HG03558 (cell line): ENCODE results near the gene OPRM1.
"Not testable (repeated sequence)": the region's sequence is repeated elsewhere in the genome, so short reads cannot be mapped to it uniquely, and the experiment has no call there.

Experiments
- ATAC-seq: cut with Tn5 transposase; IDR thresholded peaks from one replicate; pipeline ENCODE4 v1.9.1; 2021; ENCODE audit warnings: moderate number of reproducible peaks; ENCODE audit not compliant: unreplicated experiment; ENCODE audit errors: extremely low read depth

OPRM1 gene

GRCh38 chr6:154078596-154078995 is 39.6 kb downstream of the OPRM1 start:
- not testable (repeated sequence) for ATAC-seq

- ATAC-seq, result no peak
These were observed 41.6 kb downstream of the OPRM1 start for GRCh38 chr6:154080461-154081189.

- ATAC-seq, result no peak
These were observed 47.5 kb downstream of the OPRM1 start for GRCh38 chr6:154086510-154086909.

GRCh38 chr6:154092326-154092962 is 53.4 kb downstream of the OPRM1 start:
- ATAC-seq, result no peak

DNA sequence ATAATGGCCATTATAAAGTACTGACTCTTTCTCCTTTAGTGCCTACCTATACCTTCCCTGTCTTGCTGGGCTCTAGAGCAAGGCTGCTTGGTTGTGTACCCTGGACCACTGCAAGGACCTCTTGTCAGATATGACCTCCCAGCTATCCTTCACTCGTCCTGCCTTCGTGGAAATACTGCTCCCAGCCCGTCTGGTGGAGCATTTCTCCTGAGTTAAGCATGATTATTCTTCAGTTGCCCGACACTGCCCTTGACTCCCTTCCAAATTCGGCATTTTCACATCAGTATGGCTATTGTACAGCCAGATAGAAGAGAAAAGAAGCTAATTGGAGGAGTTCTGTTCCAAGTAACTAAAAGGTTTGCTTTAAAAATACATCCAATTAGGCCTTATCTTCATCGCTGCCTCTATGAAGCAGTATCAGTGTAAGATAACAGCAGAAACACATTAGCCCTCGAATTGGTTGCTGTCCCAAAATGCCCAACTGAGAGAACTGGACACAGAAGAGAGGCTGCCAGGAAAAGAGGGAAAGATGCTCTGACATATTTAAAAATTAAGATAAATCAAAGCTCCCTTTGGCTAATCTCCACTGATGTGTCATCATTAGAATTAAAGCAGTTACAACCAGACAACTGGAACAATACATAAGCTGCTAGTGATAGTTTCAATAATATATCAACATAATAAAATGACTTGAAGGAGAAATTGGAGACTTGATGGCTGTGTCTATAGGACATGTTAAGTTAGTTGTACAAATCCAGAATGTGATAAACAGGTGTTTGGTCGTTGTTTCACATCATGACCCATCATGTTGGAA is 54.4 kb downstream of the OPRM1 start:
- no peak for ATAC-seq

GRCh38 chr6:154095571-154095970 is 56.5 kb downstream of the OPRM1 start:
- ATAC-seq, result no peak

- no peak for ATAC-seq
These were observed 57.3 kb downstream of the OPRM1 start for GRCh38 chr6:154096316-154096715.

DNA sequence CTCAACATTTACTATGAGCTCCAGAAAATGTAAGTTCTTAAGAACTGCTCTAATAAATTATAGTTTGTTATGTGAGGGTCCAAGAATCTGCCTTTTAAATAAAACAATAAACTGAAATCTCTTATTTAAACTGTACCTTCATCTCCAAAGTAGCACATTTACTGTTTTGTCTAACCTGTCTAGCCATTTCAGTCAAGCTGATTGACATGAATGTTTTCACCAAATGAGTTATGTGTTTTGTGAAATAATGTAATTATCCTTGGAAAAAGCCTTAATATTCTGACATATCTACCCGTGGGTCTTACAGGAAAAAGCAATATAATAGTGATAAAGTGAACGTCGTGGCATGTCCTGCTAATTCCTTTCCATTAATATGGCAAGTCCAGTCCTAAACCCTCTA is 57.8 kb downstream of the OPRM1 start:
- ATAC-seq, result no peak

DNA sequence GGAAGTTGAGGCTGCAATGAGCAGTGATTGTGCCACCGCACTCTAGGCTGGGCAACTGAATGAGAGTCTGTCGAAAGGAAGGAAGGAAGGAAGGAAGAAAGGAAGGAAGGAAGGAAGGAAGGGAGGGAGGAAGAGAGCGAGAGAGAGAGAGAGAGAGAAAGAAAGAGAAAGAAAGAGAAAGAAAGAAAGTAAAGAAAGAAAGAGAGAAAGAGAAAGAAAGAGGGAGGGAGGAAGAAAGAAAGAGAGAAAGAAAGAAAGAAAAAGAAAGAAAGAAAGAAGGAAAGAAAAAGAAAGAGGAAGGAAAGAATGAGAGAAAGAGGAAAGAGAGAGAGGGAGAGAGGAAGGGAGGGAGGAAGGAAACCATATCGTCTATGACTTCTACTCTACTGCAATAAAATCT is 60.2 kb downstream of the OPRM1 start:
- no peak for ATAC-seq

DNA sequence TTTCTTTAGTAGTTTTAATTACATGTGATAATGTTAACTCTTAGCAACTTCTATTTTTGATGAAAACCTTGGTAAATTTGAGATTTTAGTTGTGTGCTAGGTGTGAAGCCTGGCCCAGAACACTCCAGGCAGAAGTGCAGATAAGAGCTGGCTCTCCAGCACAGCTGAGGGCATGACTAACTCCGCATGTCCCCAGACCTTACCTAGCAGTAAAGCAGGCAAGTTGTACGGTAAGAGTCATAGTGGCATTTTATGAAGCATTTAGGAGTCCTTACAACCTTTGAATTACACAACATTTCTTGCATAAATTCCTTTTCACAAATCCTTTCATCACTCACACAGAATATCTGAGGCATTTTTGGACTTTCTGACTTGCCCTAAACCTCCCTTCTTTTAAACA is 67.2 kb downstream of the OPRM1 start:
- ATAC-seq, result no peak

DNA sequence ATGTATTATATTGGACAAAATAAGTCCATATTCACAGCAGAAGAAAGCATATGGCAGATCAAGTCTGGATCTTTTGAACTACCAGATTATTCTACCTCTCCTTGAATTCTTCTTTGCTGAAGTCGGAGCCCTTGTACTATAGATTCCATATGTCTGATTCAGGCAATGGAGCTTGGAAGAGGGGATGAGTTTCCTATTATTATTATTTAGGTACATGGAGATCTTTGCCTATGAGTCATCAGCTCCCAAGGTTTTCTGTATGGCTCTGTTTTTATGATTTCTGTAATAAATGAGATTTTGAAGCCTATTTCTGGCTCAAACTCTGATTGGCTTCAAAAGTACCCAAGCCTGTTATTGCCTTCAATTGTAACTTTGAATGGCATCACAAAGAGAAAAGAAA is 72.0 kb downstream of the OPRM1 start:
- no peak for ATAC-seq

GRCh38 chr6:154112181-154112809 is 73.3 kb downstream of the OPRM1 start:
- ATAC-seq, result no peak

DNA sequence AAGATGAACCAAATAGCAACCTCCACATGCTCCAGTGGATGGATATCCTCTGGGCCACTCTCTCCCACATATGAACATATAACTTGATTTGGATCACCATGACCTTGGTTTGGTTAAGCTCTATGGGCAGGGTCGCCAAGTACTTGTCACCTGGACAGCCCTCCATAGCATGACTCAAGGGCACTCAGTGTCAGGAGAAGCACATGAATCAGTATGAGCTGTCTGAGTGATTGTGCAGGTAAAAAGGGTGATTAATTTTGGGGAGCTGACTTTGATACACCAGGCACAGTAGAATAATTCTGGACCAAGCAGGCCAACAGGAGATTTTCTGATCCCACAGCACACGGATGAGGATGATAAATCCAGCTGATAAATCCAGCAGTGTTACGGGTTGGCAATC is 74.4 kb downstream of the OPRM1 start:
- ATAC-seq, result no peak

- ATAC-seq, result no peak
These were observed 78.4 kb downstream of the OPRM1 start for GRCh38 chr6:154117485-154117884.

GRCh38 chr6:154122195-154122925 is 83.3 kb downstream of the OPRM1 start:
- no peak for ATAC-seq

GRCh38 chr6:154123155-154123956 is 84.3 kb downstream of the OPRM1 start:
- ATAC-seq, result no peak

- no peak for ATAC-seq
These were observed 86.4 kb downstream of the OPRM1 start for GRCh38 chr6:154125421-154125820.

DNA sequence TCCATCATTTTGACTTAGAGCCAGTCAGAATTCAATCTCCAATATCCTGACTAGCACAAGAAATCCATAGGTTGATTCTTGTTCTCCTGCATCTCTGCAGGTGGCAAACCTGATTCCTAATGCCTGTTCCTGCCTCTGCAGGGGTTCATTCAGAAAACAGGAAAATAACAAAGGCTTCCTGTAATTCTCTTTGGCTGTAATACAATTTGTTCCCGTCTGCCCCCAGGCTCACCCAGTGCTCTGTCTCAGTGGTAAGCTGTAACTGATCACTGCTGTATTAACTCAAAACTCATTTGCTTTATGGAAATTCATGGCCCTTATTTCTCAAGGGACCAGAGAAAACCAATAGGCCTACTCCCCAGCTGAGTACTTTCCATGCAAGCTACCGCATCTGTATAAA is 88.6 kb downstream of the OPRM1 start:
- ATAC-seq, result no peak

DNA sequence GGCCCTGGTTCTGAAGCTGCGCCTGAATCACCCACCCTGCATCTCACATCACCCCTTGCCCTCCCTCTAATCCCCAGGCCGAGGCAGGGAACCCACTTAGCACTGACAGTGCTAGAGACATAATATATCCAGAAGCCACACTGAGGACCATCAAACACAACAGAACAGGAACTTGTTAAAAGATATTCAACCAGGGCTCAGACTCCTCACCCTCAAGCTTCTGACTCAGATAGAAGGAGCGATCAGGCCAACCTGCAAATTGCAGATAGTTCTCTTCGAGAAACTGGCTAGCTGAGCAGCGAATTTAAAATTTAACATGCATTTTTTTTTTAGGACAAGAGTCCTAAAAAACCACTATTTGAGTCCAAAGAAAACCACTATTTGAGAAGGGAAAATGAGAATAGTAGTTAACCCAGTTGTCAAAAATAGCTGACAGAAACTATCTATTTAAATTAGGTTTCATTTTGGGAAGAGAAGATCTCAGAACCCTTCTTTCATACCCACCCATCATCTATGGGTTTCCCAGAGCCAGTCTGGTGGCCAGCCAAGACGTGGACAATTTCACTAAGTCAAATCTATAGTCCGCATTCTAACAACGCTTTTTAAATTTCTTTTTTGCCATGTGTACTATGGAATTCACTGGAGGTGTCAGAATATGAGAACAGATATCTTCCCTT is 95.6 kb downstream of the OPRM1 start:
- ATAC-seq, result no peak
